Pancreas (tissue), 10 donors: Measurements from ENCODE around the gene CRP. TPM values are rescaled to one million over a fixed set of nuclear protein-coding genes. Genes with fewer than 3 reads are reported as not detected.
"Not testable (repeated sequence)": the region's sequence is repeated elsewhere in the genome, so short reads cannot be mapped to it uniquely, and the experiment has no call there.

ENCODE experiments used
- ATAC-seq, 4 donors: fragments of 200-7000 bp; cut with Tn5 transposase; one replicate each; pipeline versions ENCODE4 v1.8.0 to v1.9.1; 2020; ENCODE audit warnings: mild to moderate bottlenecking in 4 of 4, moderate library complexity in 4 of 4
- DNase-seq, 6 donors: peaks; one replicate each; pipeline ENCODE4 v3.0.0-alpha.2; 2020
- FAIRE-seq: peaks from 2 replicates; lab custom pipeline; 2012; peaks lifted over from hg19 to GRCh38; lab: Jason Lieb, UNC
- H3K27ac ChIP-seq, 4 donors: fragments of 200-600 bp; sonication (generic); 1 replicate in 3 of 4; 2 replicates in 1 of 4; pipeline versions ENCODE4 v1.5.0 to v1.8.0; 2020
- H3K27me3 ChIP-seq, 4 donors: fragments of 200-600 bp; one replicate each; pipeline ENCODE4 v1.8.0; 2021
- H3K36me3 ChIP-seq, 3 donors: fragments of 200-600 bp; sonication (generic) in 1 of 3; one replicate each; pipeline versions ENCODE4 v1.5.0 to v1.8.0; 2020 to 2021
- H3K4me1 ChIP-seq, 3 donors: fragments of 200-600 bp; one replicate each; pipeline ENCODE4 v1.8.0; 2021
- H3K4me3 ChIP-seq, 4 donors: fragments of 200-600 bp; sonication (generic) in 2 of 4; one replicate each; pipeline versions ENCODE4 v1.5.0 to v1.8.0; 2020 to 2021
- H3K9me3 ChIP-seq, 4 donors: fragments of 200-600 bp; one replicate each; pipeline ENCODE4 v1.8.0; 2021
- WGBS, 2 donors: extraction: QIAGEN DNeasy Blood & Tissue Kit; methylation state at CpG; one replicate each; pipeline ENCODE4 v1.1.7; 2013; 5-methylcytosine and 5-hydroxymethylcytosine counted together
- intact Hi-C, 3 donors: fragments of 100-400 bp; cut with DNase I; formaldehyde crosslinking; loops; one replicate each; pipeline versions ENCODE4 v1.11.1 to v1.14.2; 2022
- polyA plus RNA-seq, 2 donors: library from polyadenylated mRNA; stranded (reverse); fragments of 200-250 nt; gene quantifications; one replicate each; pipeline ENCODE4 v1.2.3, GENCODE V29; 2013
- total RNA-seq, 6 donors: library from RNA; stranded (reverse); fragmentation: NEBNext Ultra II Directional in 4 of 6; extraction: Animal tissue kit (Norgen Biotek cat#: 25700) in 4 of 6; gene quantifications; one replicate each; pipeline versions ENCODE4 v1.2.1 to v1.2.4, GENCODE V29; 2021 to 2023
- TF ChIP-seq, protein P1 (sequence below), 4 donors: fragments of 200-600 bp; sonication (generic) in 3 of 4; IDR thresholded peaks; one replicate each; pipeline versions ENCODE4 v1.5.0 to v1.8.0; 2021; ENCODE audit warnings: antibody characterized with exemption in 4 of 4
- donor health status: healthy with polysubstance abuse.
- donor health status: DM: no; HTN: no; CAD: no; lungs with moderate emphysema.
- donor health status: DM: no; HTN: no; CAD: no.
- donor health status: control.
- donor health status: control.
- donor health status: Bipolar disorder and iron deficiency.
- donor health status: DM: yes; HTN: yes; CAD: no.
- donor health status: DM: no; HTN: no; CAD: no.
- donor health status: DM: no; HTN: no; CAD: no.
- donor health status: DM: yes; HTN: yes; CAD: no.

CRP gene
- total and polyA plus RNA-seq, 8 donors = 1.3 to 148 (median 13.3) TPM

GRCh38 chr1:159699246-159699645, 15.1 kb downstream of the CRP start:
- Histone ChIP-seq H3K4me1 (no peaks in the 10 kb centered on the region), H3K27me3 (no peaks in the 10 kb centered on the region), H3K27ac (no peak overlapping the region), H3K36me3 (no peaks in the 10 kb centered on the region), H3K9me3 (no peaks in the 10 kb centered on the region), H3K4me3 (no peak overlapping the region)
- intact Hi-C loops = no loop called here
- no peak for ATAC-seq
- TF ChIP-seq, protein P1, sequence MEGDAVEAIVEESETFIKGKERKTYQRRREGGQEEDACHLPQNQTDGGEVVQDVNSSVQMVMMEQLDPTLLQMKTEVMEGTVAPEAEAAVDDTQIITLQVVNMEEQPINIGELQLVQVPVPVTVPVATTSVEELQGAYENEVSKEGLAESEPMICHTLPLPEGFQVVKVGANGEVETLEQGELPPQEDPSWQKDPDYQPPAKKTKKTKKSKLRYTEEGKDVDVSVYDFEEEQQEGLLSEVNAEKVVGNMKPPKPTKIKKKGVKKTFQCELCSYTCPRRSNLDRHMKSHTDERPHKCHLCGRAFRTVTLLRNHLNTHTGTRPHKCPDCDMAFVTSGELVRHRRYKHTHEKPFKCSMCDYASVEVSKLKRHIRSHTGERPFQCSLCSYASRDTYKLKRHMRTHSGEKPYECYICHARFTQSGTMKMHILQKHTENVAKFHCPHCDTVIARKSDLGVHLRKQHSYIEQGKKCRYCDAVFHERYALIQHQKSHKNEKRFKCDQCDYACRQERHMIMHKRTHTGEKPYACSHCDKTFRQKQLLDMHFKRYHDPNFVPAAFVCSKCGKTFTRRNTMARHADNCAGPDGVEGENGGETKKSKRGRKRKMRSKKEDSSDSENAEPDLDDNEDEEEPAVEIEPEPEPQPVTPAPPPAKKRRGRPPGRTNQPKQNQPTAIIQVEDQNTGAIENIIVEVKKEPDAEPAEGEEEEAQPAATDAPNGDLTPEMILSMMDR (IDR thresholded peaks at IDR 0.05) = no peak
- no peak for DNase-seq
- no peak for FAIRE-seq

GRCh38 chr1:159687511-159687910, 26.9 kb downstream of the CRP start:
- ATAC-seq (no peak), FAIRE-seq (no peak), DNase-seq (no peak)
- intact Hi-C loops = no loop called here
- Histone ChIP-seq H3K27me3 (no peaks in the 10 kb centered on the region), H3K4me3 (no peak overlapping the region), H3K36me3 (no peaks in the 10 kb centered on the region), H3K4me1 (peaks cover 7 to 15% (median 8%) of the 10 kb centered on the region in 3 donors), H3K9me3 (no peaks in the 10 kb centered on the region), H3K27ac (peak overlapping the region; percentile 8 to 84 (median 45))
- TF ChIP-seq, protein P1 (IDR thresholded peaks at IDR 0.05) = no peak

- FAIRE-seq = no peak
- DNase-seq = peak in 3 of 6 donors; percentile 62 to 68 (median 68)
- intact Hi-C loops = no loop called here
- Histone ChIP-seq H3K27me3 (no peaks in the 10 kb centered on the region), H3K4me3 (no peak overlapping the region), H3K36me3 (no peaks in the 10 kb centered on the region), H3K27ac (peak overlapping the region; percentile 25 to 84 (median 56)), H3K9me3 (no peaks in the 10 kb centered on the region), H3K4me1 (peaks cover 7 to 15% (median 8%) of the 10 kb centered on the region in 3 donors)
- ATAC-seq = peak; percentile 96 to 99 (median 98)
- TF ChIP-seq, protein P1 (IDR thresholded peaks at IDR 0.05) = no peak
- 12 to 22% methylated on average over 1 of the region's 1 CpG for WGBS, 2 donors
Observed at GRCh38 chr1:159686599-159687299, 27.6 kb downstream of the CRP start.

GRCh38 chr1:159678939-159679338, 35.5 kb downstream of the CRP start:
- H3K27ac ChIP-seq = no peak overlapping the region
- H3K27me3 ChIP-seq = no peaks in the 10 kb centered on the region
- no peak overlapping the region for H3K4me3 ChIP-seq
- no peaks in the 10 kb centered on the region for H3K9me3 ChIP-seq
- H3K36me3 ChIP-seq = no peaks in the 10 kb centered on the region
- DNase-seq (no peak), ATAC-seq (no peak), FAIRE-seq (no peak)
- intact Hi-C loops = no loop called here
- WGBS, 2 donors = 62 to 63% methylated on average over 5 of the region's 5 CpGs
- TF ChIP-seq, protein P1 (IDR thresholded peaks at IDR 0.05) = no peak
- H3K4me1 ChIP-seq = no peaks in the 10 kb centered on the region

DNA sequence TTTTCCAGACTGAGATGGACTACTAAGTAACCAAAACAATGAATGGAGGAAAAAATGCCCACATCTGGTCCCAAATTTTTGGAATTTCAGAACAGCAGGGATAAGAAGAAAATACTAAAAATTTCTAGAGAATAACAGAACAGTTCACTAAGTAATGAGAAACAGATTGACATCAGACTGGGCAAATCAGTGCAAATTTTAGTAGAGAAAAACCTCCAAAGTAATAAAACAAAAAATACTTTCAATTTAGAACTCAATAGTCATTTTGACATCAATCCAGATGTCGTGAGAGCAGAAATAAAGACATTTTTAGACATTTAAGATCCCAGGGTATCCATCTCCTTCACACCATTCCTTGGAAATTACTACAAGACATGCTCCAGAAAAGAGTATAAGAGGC, 39.3 kb downstream of the CRP start:
- 46 to 56% methylated on average over 1 of the region's 1 CpG for WGBS, 2 donors
- ATAC-seq = no peak
- Histone ChIP-seq H3K27me3 (no peaks in the 10 kb centered on the region), H3K27ac (no peak overlapping the region), H3K36me3 (no peaks in the 10 kb centered on the region), H3K4me1 (no peaks in the 10 kb centered on the region), H3K4me3 (no peak overlapping the region), H3K9me3 (no peaks in the 10 kb centered on the region)
- no peak for FAIRE-seq
- intact Hi-C loops = no loop called here
- TF ChIP-seq, protein P1 (IDR thresholded peaks at IDR 0.05) = no peak
- no peak for DNase-seq

- DNase-seq, H3K27me3 ChIP-seq, H3K4me3 ChIP-seq, H3K27ac ChIP-seq, FAIRE-seq, H3K36me3 ChIP-seq, H3K9me3 ChIP-seq, ATAC-seq, H3K4me1 ChIP-seq, intact Hi-C loops: not testable (repeated sequence)
- WGBS, 2 donors = 85 to 88% methylated on average over 1 of the region's 1 CpG
Observed at GRCh38 chr1:159672390-159672789, 42.0 kb downstream of the CRP start.
